Measurements from ENCODE around the gene GPC6.

DNA sequence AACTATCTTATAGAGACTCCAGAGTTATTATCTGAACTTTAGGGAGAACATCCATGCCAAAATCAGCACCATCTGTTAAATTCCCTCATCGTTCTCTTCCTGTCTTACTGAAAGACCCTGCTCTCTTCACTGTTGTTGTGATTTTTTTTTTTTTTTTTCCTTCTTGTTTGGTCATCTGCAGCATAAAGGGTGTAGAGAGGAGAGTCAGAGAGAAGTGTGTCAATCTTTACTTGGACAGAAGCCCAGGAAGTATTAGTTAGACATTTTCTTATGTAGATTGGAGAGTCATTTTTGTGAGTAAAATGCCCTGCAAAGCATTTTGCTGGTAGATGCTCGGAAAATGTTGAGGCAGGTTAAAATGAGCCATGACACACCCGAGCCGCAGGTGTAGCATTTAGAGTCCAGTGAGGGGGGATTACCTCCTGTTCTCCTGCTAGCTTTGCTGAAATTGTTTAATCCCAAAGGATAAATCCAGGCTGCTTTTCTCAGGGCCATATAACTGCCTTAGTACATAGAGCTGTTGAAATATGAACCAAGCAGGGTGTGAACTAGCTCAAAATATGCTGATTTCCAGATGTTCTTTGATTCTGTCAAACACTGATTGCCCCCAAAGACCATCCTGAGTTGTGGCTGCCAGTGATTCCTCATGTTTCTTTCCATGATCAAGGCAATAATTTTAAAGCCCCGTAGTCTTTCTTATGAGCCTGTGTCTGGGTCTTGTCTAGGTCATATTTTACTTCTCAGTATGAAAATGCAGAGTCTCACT is 1109.3 kb downstream of the GPC6 start:
- TF ChIP-seq POLR2AphosphoS5 (IDR thresholded peaks at IDR 0.05; ENCODE audit: insufficient read depth in 1 of 2, low read depth in 1 of 2) (no peak), POLR2A (IDR thresholded peaks at IDR 0.05) (no peak)
- TF ChIP-seq, protein P1, sequence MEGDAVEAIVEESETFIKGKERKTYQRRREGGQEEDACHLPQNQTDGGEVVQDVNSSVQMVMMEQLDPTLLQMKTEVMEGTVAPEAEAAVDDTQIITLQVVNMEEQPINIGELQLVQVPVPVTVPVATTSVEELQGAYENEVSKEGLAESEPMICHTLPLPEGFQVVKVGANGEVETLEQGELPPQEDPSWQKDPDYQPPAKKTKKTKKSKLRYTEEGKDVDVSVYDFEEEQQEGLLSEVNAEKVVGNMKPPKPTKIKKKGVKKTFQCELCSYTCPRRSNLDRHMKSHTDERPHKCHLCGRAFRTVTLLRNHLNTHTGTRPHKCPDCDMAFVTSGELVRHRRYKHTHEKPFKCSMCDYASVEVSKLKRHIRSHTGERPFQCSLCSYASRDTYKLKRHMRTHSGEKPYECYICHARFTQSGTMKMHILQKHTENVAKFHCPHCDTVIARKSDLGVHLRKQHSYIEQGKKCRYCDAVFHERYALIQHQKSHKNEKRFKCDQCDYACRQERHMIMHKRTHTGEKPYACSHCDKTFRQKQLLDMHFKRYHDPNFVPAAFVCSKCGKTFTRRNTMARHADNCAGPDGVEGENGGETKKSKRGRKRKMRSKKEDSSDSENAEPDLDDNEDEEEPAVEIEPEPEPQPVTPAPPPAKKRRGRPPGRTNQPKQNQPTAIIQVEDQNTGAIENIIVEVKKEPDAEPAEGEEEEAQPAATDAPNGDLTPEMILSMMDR (IDR thresholded peaks at IDR 0.05): no peak

Data from vagina (tissue), 2 donors.